ENCODE measurements around the gene LMAN2. TPM values are rescaled to one million over a fixed set of nuclear protein-coding genes. Genes with fewer than 3 reads are reported as not detected.
"Not testable (repeated sequence)": the region's sequence is repeated elsewhere in the genome, so short reads cannot be mapped to it uniquely, and the experiment has no call there.

Gene LMAN2
- total RNA-seq, 2 experiments from 2014 or later = 110 to 116 TPM

- no peak overlapping the region for H3K27ac Mint-ChIP-seq
- H3K27me3 Mint-ChIP-seq = no peaks in the 10 kb centered on the region
- POLR2A ChIA-PET = interaction anchor here (0.9 kb wide), 1 partner anchor 14 kb away, joined by 4 read pairs; the partner anchor contains the start of gene LMAN2
- H3K4me1 Mint-ChIP-seq = peaks cover 42% of the 10 kb centered on the region
- peaks cover 26% of the 10 kb centered on the region for H3K36me3 Mint-ChIP-seq
- no peaks in the 10 kb centered on the region for H3K9me3 Mint-ChIP-seq
- ATAC-seq (ENCODE audit: low read depth) (no peak), DNase-seq (no peak)
- H3K4me3 Mint-ChIP-seq = no peak overlapping the region
Observed at GRCh38 chr5:177365845-177366527, 14.5 kb upstream of the LMAN2 start.

- DNase-seq (no peak), ATAC-seq (ENCODE audit: low read depth) (no peak)
- H3K4me1 Mint-ChIP-seq = peaks cover 48% of the 10 kb centered on the region
- H3K36me3 Mint-ChIP-seq = peaks cover 28% of the 10 kb centered on the region
- H3K27me3 Mint-ChIP-seq = no peaks in the 10 kb centered on the region
- H3K9me3 Mint-ChIP-seq = no peaks in the 10 kb centered on the region
- peak overlapping the region; percentile 16 for H3K4me3 Mint-ChIP-seq
- no peak overlapping the region for H3K27ac Mint-ChIP-seq
- POLR2A ChIA-PET = interaction anchor here (1.1 kb wide), 1 partner anchor 8 kb away, joined by 3 read pairs; no protein-coding TSS in a partner anchor
Observed at GRCh38 chr5:177364159-177364962, 12.9 kb upstream of the LMAN2 start.

GRCh38 chr5:177363565-177363964 is 12.1 kb upstream of the LMAN2 start:
- POLR2A ChIA-PET = interaction anchor here (0.5 kb wide), 1 partner anchor 102 kb away, joined by 5 read pairs; no protein-coding TSS in a partner anchor
- DNase-seq (no peak), ATAC-seq (ENCODE audit: low read depth) (no peak)
- Mint-ChIP-seq H3K27me3 (no peaks in the 10 kb centered on the region), H3K36me3 (peaks cover 28% of the 10 kb centered on the region), H3K4me1 (peaks cover 48% of the 10 kb centered on the region), H3K27ac (no peak overlapping the region), H3K9me3 (no peaks in the 10 kb centered on the region), H3K4me3 (peak overlapping the region; percentile 86)

GRCh38 chr5:177362610-177363507 is 11.4 kb upstream of the LMAN2 start:
- POLR2A ChIA-PET = interaction anchor here (0.5 to 2.7 kb wide), 2 partner anchors 9 to 103 kb away, joined by 5 to 24 read pairs; no protein-coding TSS in a partner anchor

GRCh38 chr5:177362292-177362609 is 10.8 kb upstream of the LMAN2 start:
- Mint-ChIP-seq H3K4me1 (peaks cover 48% of the 10 kb centered on the region), H3K27me3 (no peaks in the 10 kb centered on the region), H3K9me3 (no peaks in the 10 kb centered on the region), H3K27ac (peak overlapping the region; percentile 68), H3K4me3 (peak overlapping the region; percentile 86), H3K36me3 (peaks cover 23% of the 10 kb centered on the region)
- ATAC-seq (ENCODE audit: low read depth) (no peak), DNase-seq (no peak)
- POLR2A ChIA-PET = interaction anchor here (2.0 to 2.7 kb wide), 2 partner anchors 9 to 50 kb away, joined by 7 to 24 read pairs; partner anchors contain the start of gene MXD3

More at GRCh38 chr5:177362610-177363507, 11.4 kb upstream of the LMAN2 start:
- Mint-ChIP-seq H3K4me1 (peaks cover 43% of the 10 kb centered on the region), H3K27ac (peak overlapping the region; percentile 68), H3K36me3 (peaks cover 23% of the 10 kb centered on the region), H3K9me3 (no peaks in the 10 kb centered on the region), H3K4me3 (peak overlapping the region; percentile 86), H3K27me3 (no peaks in the 10 kb centered on the region)
- DNase-seq (peak; percentile 71), ATAC-seq (ENCODE audit: low read depth) (peak; percentile 60)

GRCh38 chr5:177361418-177362291 is 10.2 kb upstream of the LMAN2 start:
- H3K9me3 Mint-ChIP-seq = no peaks in the 10 kb centered on the region
- POLR2A ChIA-PET = interaction anchor here (2.0 to 2.7 kb wide), 3 partner anchors 10 to 49 kb away, joined by 7 to 24 read pairs (median 19); partner anchors contain the start of genes LMAN2 and MXD3
- H3K4me3 Mint-ChIP-seq = peak overlapping the region; percentile 86
- H3K27ac Mint-ChIP-seq = peak overlapping the region; percentile 68
- DNase-seq (no peak), ATAC-seq (ENCODE audit: low read depth) (no peak)
- peaks cover 54% of the 10 kb centered on the region for H3K4me1 Mint-ChIP-seq
- H3K27me3 Mint-ChIP-seq = no peaks in the 10 kb centered on the region
- H3K36me3 Mint-ChIP-seq = peaks cover 21% of the 10 kb centered on the region

- H3K9me3 Mint-ChIP-seq; DNase-seq; ATAC-seq (ENCODE audit: low read depth); H3K27ac Mint-ChIP-seq; H3K27me3 Mint-ChIP-seq: not testable (repeated sequence)
- peak overlapping the region; percentile 42 for H3K4me3 Mint-ChIP-seq
- POLR2A ChIA-PET = interaction anchor here (0.6 to 2.7 kb wide), 4 partner anchors 9 to 55 kb away, joined by 4 to 24 read pairs (median 13); partner anchors contain the start of genes LMAN2 and MXD3
- H3K4me1 Mint-ChIP-seq = peaks cover 61% of the 10 kb centered on the region
- H3K36me3 Mint-ChIP-seq = peaks cover 19% of the 10 kb centered on the region
Observed at GRCh38 chr5:177360740-177361139, 9.3 kb upstream of the LMAN2 start.

GRCh38 chr5:177359860-177360259 is 8.4 kb upstream of the LMAN2 start:
- peak overlapping the region; percentile 92 for H3K4me3 Mint-ChIP-seq
- DNase-seq (no peak), ATAC-seq (ENCODE audit: low read depth) (no peak)
- peak overlapping the region; percentile 76 for H3K27ac Mint-ChIP-seq
- POLR2A ChIA-PET = interaction anchor here (1.1 to 2.7 kb wide), 3 partner anchors 9 to 47 kb away, joined by 6 to 24 read pairs (median 19); partner anchors contain the start of gene LMAN2
- H3K27me3 Mint-ChIP-seq = no peaks in the 10 kb centered on the region
- H3K36me3 Mint-ChIP-seq = peaks cover 19% of the 10 kb centered on the region
- H3K4me1 Mint-ChIP-seq = peaks cover 68% of the 10 kb centered on the region
- H3K9me3 Mint-ChIP-seq = peaks cover 4% of the 10 kb centered on the region

- H3K27ac Mint-ChIP-seq = peak overlapping the region; percentile 76
- H3K36me3 Mint-ChIP-seq = peaks cover 21% of the 10 kb centered on the region
- peaks cover 71% of the 10 kb centered on the region for H3K4me1 Mint-ChIP-seq
- peaks cover 8% of the 10 kb centered on the region for H3K9me3 Mint-ChIP-seq
- POLR2A ChIA-PET = interaction anchor here (1.1 to 2.7 kb wide), 3 partner anchors 8 to 47 kb away, joined by 5 to 19 read pairs (median 6); partner anchors contain the start of gene LMAN2
- H3K27me3 Mint-ChIP-seq = no peaks in the 10 kb centered on the region
- H3K4me3 Mint-ChIP-seq = peak overlapping the region; percentile 92
- no peak for DNase-seq
- no peak for ATAC-seq (ENCODE audit: low read depth)
Observed at GRCh38 chr5:177359451-177359851, 8.0 kb upstream of the LMAN2 start.

- POLR2A ChIA-PET = interaction anchor here (0.6 to 2.6 kb wide), 10 partner anchors 9 to 97 kb away, joined by 3 to 13 read pairs (median 4); partner anchors contain the start of genes PRELID1 and RAB24
- ATAC-seq (ENCODE audit: low read depth) (peak; percentile 5), DNase-seq (no peak)
- Mint-ChIP-seq H3K4me1 (peaks cover 69% of the 10 kb centered on the region), H3K36me3 (peaks cover 25% of the 10 kb centered on the region), H3K4me3 (peak overlapping the region; percentile 92), H3K27ac (peak overlapping the region; percentile 76), H3K9me3 (peaks cover 12% of the 10 kb centered on the region), H3K27me3 (no peaks in the 10 kb centered on the region)
Observed at GRCh38 chr5:177358370-177358819, 6.9 kb upstream of the LMAN2 start.

- Mint-ChIP-seq H3K27me3 (no peaks in the 10 kb centered on the region), H3K36me3 (peaks cover 24% of the 10 kb centered on the region), H3K27ac (peak within 1 kb of the TSS; percentile 83), H3K9me3 (peaks cover 12% of the 10 kb centered on the region), H3K4me1 (peaks cover 65% of the 10 kb centered on the region), H3K4me3 (peak within 1 kb of the TSS; percentile 92)
- peak; percentile 77 for DNase-seq
- POLR2A ChIA-PET = interaction anchor here (0.7 to 2.6 kb wide), 10 partner anchors 9 to 113 kb away, joined by 3 to 13 read pairs (median 4); partner anchors contain the start of genes PRELID1 and RAB24
- peak; percentile 90 for ATAC-seq (ENCODE audit: low read depth)
Observed at GRCh38 chr5:177357459-177358351, 6.2 kb upstream of the LMAN2 start, which contains the start of gene RGS14. RGS14 (plus strand) TSS chr5:177357924; CDS start chr5:177358025, 101 bp downstream.

Data from activated naive CD8-positive, alpha-beta T cell treated with anti-CD3 and anti-CD28 coated beads, Interleukin-2, amount 10 ng/mL, durations not matched to agents 7 days and 5 days (primary cell).